Stimulated activated CD8-positive, alpha-beta memory T cell treated with anti-CD3 and anti-CD28 coated beads, Interleukin-7, amount 100 ng/mL, for 4 hours (primary cell): ENCODE results near the gene HCRTR1.

Experiments
- DNase-seq, 2 donors: peaks; one replicate each; pipeline ENCODE4 v3.0.0-alpha.2; 2020; ENCODE audit warnings: low read depth in 2 of 2

Gene HCRTR1

GRCh38 chr1:31667065-31667785 lies 49.7 kb downstream of the HCRTR1 start:
- DNase-seq = no peak

GRCh38 chr1:31668303-31668883 lies 50.9 kb downstream of the HCRTR1 start:
- no peak for DNase-seq

GRCh38 chr1:31669433-31669785 lies 51.9 kb downstream of the HCRTR1 start:
- no peak for DNase-seq

- peak in 1 of 2 donors; percentile 3 for DNase-seq
These were observed 52.5 kb downstream of the HCRTR1 start for GRCh38 chr1:31669786-31670592.

GRCh38 chr1:31670593-31670964 lies 53.1 kb downstream of the HCRTR1 start:
- DNase-seq = no peak

GRCh38 chr1:31671147-31671546 lies 53.7 kb downstream of the HCRTR1 start:
- no peak for DNase-seq

- DNase-seq = no peak
These were observed 54.2 kb downstream of the HCRTR1 start for GRCh38 chr1:31671561-31672201.

GRCh38 chr1:31672986-31673385 lies 55.5 kb downstream of the HCRTR1 start:
- DNase-seq = no peak

- DNase-seq = no peak
These were observed 55.9 kb downstream of the HCRTR1 start for GRCh38 chr1:31673433-31673832.

- no peak for DNase-seq
These were observed 57.1 kb downstream of the HCRTR1 start for GRCh38 chr1:31674626-31675025.

GRCh38 chr1:31675161-31675560 lies 57.7 kb downstream of the HCRTR1 start:
- no peak for DNase-seq

GRCh38 chr1:31675756-31676155 lies 58.3 kb downstream of the HCRTR1 start:
- no peak for DNase-seq
